HCT116 (cell line): ENCODE data around the gene SLC7A8. TPM values are rescaled to one million over a fixed set of nuclear protein-coding genes. Genes with fewer than 3 reads are reported as not detected.

Source experiments
- ATAC-seq: fragments of 200-7000 bp; cut with Tn5 transposase; 2 replicates; pipeline ENCODE4 v1.9.1; 2020; ENCODE audit warnings: mild to moderate bottlenecking, moderate library complexity
- BruUV-seq: library from RNA; stranded (reverse); fragments of 400-500 nt; replicated peaks from 2 replicates; lab custom pipeline; 2021; lab: Mats Ljungman, UMichigan
- CTCF ChIA-PET: fragments of 300-600 bp; sonication (Branson Sonifier 250); formaldehyde crosslinking; loops from one replicate; lab custom pipeline; 2021; ENCODE audit warnings: antibody characterized with exemption; lab: Charles Lee
- POLR2A ChIA-PET: fragments of 300-600, 350-600 bp; sonication (Branson Sonifier 250); formaldehyde crosslinking; loops from one replicate; lab custom pipeline; 2021; ENCODE audit warnings: antibody characterized with exemption; lab: Charles Lee
- RAD21 ChIA-PET, 2 experiments: fragments of 300-600 bp; sonication (Branson Sonifier 250); formaldehyde crosslinking; loops; one replicate each; lab custom pipeline; 2023; ENCODE audit warnings: low total read pairs in 2 of 2; ENCODE audit not compliant: uncharacterized antibody in 2 of 2, unreplicated experiment in 2 of 2, low non-redundant PET in 1 of 2; lab: Charles Lee
- DNase-seq: peaks from one replicate; pipeline ENCODE4 v3.0.0-alpha.2; 2010; ENCODE audit warnings: low read depth, low spot score
- H2AFZ ChIP-seq: fragments of 200-600 bp; shearing (Covaris generic), sonication (generic); 2 replicates; pipeline ENCODE4 v1.6.1; 2017; ENCODE audit warnings: low read depth, mixed run types, mixed read lengths, antibody characterized with exemption, low read length; ENCODE audit not compliant: poor library complexity, severe bottlenecking
- H3K27ac ChIP-seq: 2 replicates; pipeline ENCODE4 v1.5.1; 2012; ENCODE audit warnings: low read depth, low read length
- H3K27me3 ChIP-seq: fragments of 200-600 bp; sonication (generic); 2 replicates; pipeline ENCODE4 v1.6.1; 2016; ENCODE audit warnings: mixed run types, low read length, mixed read lengths; ENCODE audit not compliant: insufficient read depth
- H3K36me3 ChIP-seq, 2 experiments: fragments of 200-500 bp in 1 of 2; fragments of 200-600 bp in 1 of 2; sonication (Bioruptor generic) in 1 of 2; sonication (generic) in 1 of 2; 2 replicates each; pipeline versions ENCODE4 v1.5.1 to v1.6.1; 2014 to 2016; ENCODE audit warnings: low read length in 2 of 2, inconsistent platforms in 1 of 2, mixed read lengths in 1 of 2, mixed run types in 1 of 2; ENCODE audit not compliant: insufficient read depth in 2 of 2, control insufficient read depth in 1 of 2
- H3K4me1 ChIP-seq, 2 experiments: fragments of 200-600 bp in 1 of 2; sonication (generic) in 1 of 2; 2 replicates each; pipeline versions ENCODE4 v1.5.1 to v1.6.1; 2012 to 2017; ENCODE audit warnings: low read length in 2 of 2, inconsistent platforms in 1 of 2, mild to moderate bottlenecking in 1 of 2, mixed read lengths in 1 of 2, mixed run types in 1 of 2, moderate library complexity in 1 of 2; ENCODE audit not compliant: insufficient read depth in 2 of 2, control insufficient read depth in 1 of 2
- H3K4me2 ChIP-seq: fragments of 200-600 bp; sonication (generic); 2 replicates; pipeline ENCODE4 v1.6.1; 2017; ENCODE audit warnings: mixed run types, low read length, mixed read lengths
- H3K4me3 ChIP-seq, 2 experiments: fragments of 200-600 bp in 1 of 2; sonication (generic) in 1 of 2; replicated peaks in 1 of 2; 2 replicates each; pipeline ENCODE4 v1.5.1; 2011 to 2016; ENCODE audit warnings: low read length in 2 of 2, control low read depth in 1 of 2, low read depth in 1 of 2, mild to moderate bottlenecking in 1 of 2, mixed read lengths in 1 of 2, mixed run types in 1 of 2
- H3K79me2 ChIP-seq: fragments of 200-600 bp; sonication (generic); 2 replicates; pipeline ENCODE4 v1.6.1; 2017; ENCODE audit warnings: mild to moderate bottlenecking, mixed run types, low read length, moderate library complexity, mixed read lengths; ENCODE audit not compliant: insufficient read depth
- H3K9ac ChIP-seq: fragments of 200-600 bp; sonication (generic); 2 replicates; pipeline ENCODE4 v1.6.1; 2016; ENCODE audit warnings: low read length, mixed read lengths
- H3K9me2 ChIP-seq: fragments of 200-600 bp; sonication (generic), shearing (Covaris generic); 2 replicates; pipeline ENCODE4 v1.6.1; 2017; ENCODE audit warnings: mixed run types, mild to moderate bottlenecking, moderate library complexity; ENCODE audit not compliant: insufficient read depth
- H3K9me3 ChIP-seq, 2 experiments: fragments of 200-500 bp in 1 of 2; fragments of 200-600 bp in 1 of 2; sonication (Bioruptor generic) in 1 of 2; sonication (generic) in 1 of 2; 2 replicates each; pipeline ENCODE4 v1.6.1; 2014 to 2017; ENCODE audit warnings: low read length in 2 of 2, mixed read lengths in 2 of 2, inconsistent platforms in 1 of 2, low read depth in 1 of 2, mild to moderate bottlenecking in 1 of 2, mixed run types in 1 of 2, moderate library complexity in 1 of 2; ENCODE audit not compliant: control insufficient read depth in 1 of 2, insufficient read depth in 1 of 2
- H4K20me1 ChIP-seq: fragments of 200-600 bp; sonication (generic), shearing (Covaris generic); 2 replicates; pipeline ENCODE4 v1.6.1; 2017; ENCODE audit warnings: mixed run types, mild to moderate bottlenecking, moderate library complexity; ENCODE audit not compliant: insufficient read depth
- CEBPB ChIP-seq: IDR thresholded peaks from 2 replicates; pipeline ENCODE4 v1.6.1; 2012; ENCODE audit warnings: low read depth
- EZH2 ChIP-seq: fragments of 200-600 bp; sonication (generic); IDR thresholded peaks from 2 replicates; pipeline ENCODE4 v1.6.1; 2017; ENCODE audit warnings: antibody characterized with exemption, mixed run types
- EZH2phosphoT487 ChIP-seq: fragments of 200-600 bp; IDR thresholded peaks from 2 replicates; pipeline ENCODE4 v1.6.1; 2018; ENCODE audit warnings: antibody characterized with exemption, borderline replicate concordance
- FOSL1 ChIP-seq: IDR thresholded peaks from 2 replicates; pipeline ENCODE4 v1.6.1; 2012; ENCODE audit warnings: low read depth
- JUND ChIP-seq: IDR thresholded peaks from 2 replicates; pipeline ENCODE4 v1.6.1; 2012
- RAD21 ChIP-seq: IDR thresholded peaks from 2 replicates; pipeline ENCODE4 v1.6.1; 2012; ENCODE audit warnings: low read depth, mild to moderate bottlenecking
- SIN3A ChIP-seq: IDR thresholded peaks from 2 replicates; pipeline ENCODE4 v1.6.1; 2012; ENCODE audit warnings: low read depth
- SRF ChIP-seq: IDR thresholded peaks from 2 replicates; pipeline ENCODE4 v1.6.1; 2012; ENCODE audit warnings: low read depth
- ZNF274 ChIP-seq: fragments of 200-500 bp; sonication (Bioruptor generic); IDR thresholded peaks from 2 replicates; pipeline ENCODE4 v1.6.1; 2014; ENCODE audit warnings: mild to moderate bottlenecking, low read depth, low read length, inconsistent platforms
- intact Hi-C: fragments of 100-400 bp; cut with micrococcal nuclease; formaldehyde crosslinking; loops from 2 replicates; pipeline ENCODE4 v1.10.0; 2022
- total RNA-seq: library from RNA; stranded (reverse); gene quantifications from one replicate; pipeline ENCODE4 v1.2.1, GENCODE V29; 2021; ENCODE audit not compliant: unreplicated experiment
- TF ChIP-seq, protein P1 (sequence below): IDR thresholded peaks from 2 replicates; pipeline ENCODE4 v1.6.1; 2012; ENCODE audit warnings: low read depth
- TF ChIP-seq, protein P2 (sequence below): IDR thresholded peaks from 2 replicates; pipeline ENCODE4 v1.6.1; 2012

SLC7A8 gene
- total RNA-seq, 1 experiment from 2014 or later = 5.3 TPM

DNA sequence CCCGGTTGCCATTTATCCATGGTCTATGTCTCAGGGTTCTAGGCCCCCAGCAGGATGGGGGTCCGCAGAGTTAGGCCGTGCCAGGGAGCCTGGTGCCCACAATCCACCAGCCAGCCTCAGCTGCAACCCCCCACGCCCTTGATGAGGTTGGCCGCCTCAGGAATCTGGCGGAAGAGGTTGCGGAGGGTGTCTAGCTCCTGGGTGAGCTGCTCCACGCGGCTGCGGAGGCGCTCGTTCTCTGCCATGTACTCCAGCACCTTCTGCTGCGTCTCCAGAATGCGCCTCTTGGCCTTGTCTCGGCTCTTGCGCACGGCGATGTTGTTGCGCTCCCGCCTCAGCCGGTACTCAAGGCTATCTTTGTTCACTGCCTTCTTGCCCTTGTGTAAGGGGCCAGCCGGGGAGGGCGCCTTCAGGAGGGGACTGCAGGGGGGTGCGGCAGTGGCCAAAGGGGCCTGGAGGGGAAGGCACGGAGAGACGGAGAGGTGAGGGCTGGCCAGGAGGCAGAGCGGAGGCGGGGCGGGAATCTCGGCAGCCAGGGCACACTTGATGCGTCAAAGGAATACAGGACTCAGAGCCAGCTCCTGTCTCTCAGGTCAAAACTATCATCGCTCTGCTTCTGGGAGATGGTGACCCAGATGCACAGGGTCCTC, 66.0 kb downstream of the SLC7A8 start:
- no peak for ATAC-seq
- Histone ChIP-seq H3K27me3 (no peaks in the 10 kb centered on the region), H2AFZ (no peak overlapping the region), H3K79me2 (no peaks in the 10 kb centered on the region), H3K9ac (no peak overlapping the region), H3K4me1 (peaks cover 12 to 23% of the 10 kb centered on the region in 2 experiments), H3K27ac (no peak overlapping the region), H4K20me1 (no peaks in the 10 kb centered on the region), H3K9me3 (no peaks in the 10 kb centered on the region), H3K36me3 (no peaks in the 10 kb centered on the region), H3K9me2 (no peaks in the 10 kb centered on the region), H3K4me3 (no peak overlapping the region), H3K4me2 (no peak overlapping the region)
- intact Hi-C loops = no loop called here
- BruUV-seq = no TSS peak
- ChIA-PET CTCF (interaction anchor here (0.6 kb wide), 1 partner anchor 226 kb away, joined by 4 read pairs; no protein-coding TSS in a partner anchor), RAD21 (no interaction called here), POLR2A (no interaction called here)
- no peak for DNase-seq
- no peak for TF ChIP-seq EZH2
- no peak for TF ChIP-seq CEBPB
- no peak for TF ChIP-seq SRF
- TF ChIP-seq ZNF274 = no peak
- TF ChIP-seq, protein P1, sequence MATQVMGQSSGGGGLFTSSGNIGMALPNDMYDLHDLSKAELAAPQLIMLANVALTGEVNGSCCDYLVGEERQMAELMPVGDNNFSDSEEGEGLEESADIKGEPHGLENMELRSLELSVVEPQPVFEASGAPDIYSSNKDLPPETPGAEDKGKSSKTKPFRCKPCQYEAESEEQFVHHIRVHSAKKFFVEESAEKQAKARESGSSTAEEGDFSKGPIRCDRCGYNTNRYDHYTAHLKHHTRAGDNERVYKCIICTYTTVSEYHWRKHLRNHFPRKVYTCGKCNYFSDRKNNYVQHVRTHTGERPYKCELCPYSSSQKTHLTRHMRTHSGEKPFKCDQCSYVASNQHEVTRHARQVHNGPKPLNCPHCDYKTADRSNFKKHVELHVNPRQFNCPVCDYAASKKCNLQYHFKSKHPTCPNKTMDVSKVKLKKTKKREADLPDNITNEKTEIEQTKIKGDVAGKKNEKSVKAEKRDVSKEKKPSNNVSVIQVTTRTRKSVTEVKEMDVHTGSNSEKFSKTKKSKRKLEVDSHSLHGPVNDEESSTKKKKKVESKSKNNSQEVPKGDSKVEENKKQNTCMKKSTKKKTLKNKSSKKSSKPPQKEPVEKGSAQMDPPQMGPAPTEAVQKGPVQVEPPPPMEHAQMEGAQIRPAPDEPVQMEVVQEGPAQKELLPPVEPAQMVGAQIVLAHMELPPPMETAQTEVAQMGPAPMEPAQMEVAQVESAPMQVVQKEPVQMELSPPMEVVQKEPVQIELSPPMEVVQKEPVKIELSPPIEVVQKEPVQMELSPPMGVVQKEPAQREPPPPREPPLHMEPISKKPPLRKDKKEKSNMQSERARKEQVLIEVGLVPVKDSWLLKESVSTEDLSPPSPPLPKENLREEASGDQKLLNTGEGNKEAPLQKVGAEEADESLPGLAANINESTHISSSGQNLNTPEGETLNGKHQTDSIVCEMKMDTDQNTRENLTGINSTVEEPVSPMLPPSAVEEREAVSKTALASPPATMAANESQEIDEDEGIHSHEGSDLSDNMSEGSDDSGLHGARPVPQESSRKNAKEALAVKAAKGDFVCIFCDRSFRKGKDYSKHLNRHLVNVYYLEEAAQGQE = no peak
- TF ChIP-seq, protein P2, sequence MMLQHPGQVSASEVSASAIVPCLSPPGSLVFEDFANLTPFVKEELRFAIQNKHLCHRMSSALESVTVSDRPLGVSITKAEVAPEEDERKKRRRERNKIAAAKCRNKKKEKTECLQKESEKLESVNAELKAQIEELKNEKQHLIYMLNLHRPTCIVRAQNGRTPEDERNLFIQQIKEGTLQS = no peak
- no peak for TF ChIP-seq JUND
- no peak for TF ChIP-seq RAD21
- no peak for TF ChIP-seq SIN3A
- TF ChIP-seq EZH2phosphoT487 = no peak
- TF ChIP-seq FOSL1 = no peak
